Inferior parietal cortex (tissue), 1 donor: ENCODE data around the gene TSHZ2.

Experiments used
- DNase-seq: peaks from one replicate; pipeline ENCODE4 v3.0.0-alpha.2; 2016; ENCODE audit errors: extremely low spot score

TSHZ2 gene

DNA sequence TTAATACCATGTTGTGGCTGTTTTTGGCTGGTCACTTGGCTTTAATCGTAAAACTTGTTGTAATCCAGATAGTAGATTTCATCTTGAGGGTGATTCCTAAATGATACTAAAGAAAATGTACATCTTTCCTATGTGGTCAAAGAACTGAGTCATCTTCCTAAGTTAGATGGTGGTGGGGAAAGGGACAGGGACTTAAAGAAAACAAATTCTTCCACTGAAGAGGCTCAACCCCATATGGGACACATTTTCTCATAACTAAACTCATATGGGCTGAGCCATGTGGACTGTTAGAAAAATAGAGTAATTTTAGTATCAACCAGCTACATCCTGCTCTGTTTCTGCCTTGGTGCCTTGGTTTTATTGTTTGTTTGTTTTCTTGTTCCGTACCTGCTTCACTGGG, 155.8 kb downstream of the TSHZ2 start:
- no peak for DNase-seq

- DNase-seq, result no peak
These were observed 157.4 kb downstream of the TSHZ2 start for GRCh38 chr20:53129563-53129962.

GRCh38 chr20:53130795-53131194, 158.6 kb downstream of the TSHZ2 start:
- DNase-seq, result no peak

- no peak for DNase-seq
These were observed 161.0 kb downstream of the TSHZ2 start for GRCh38 chr20:53133125-53133524.

GRCh38 chr20:53133628-53134027, 161.5 kb downstream of the TSHZ2 start:
- DNase-seq, result no peak

- no peak for DNase-seq
These were observed 164.3 kb downstream of the TSHZ2 start for GRCh38 chr20:53136473-53136872.

DNA sequence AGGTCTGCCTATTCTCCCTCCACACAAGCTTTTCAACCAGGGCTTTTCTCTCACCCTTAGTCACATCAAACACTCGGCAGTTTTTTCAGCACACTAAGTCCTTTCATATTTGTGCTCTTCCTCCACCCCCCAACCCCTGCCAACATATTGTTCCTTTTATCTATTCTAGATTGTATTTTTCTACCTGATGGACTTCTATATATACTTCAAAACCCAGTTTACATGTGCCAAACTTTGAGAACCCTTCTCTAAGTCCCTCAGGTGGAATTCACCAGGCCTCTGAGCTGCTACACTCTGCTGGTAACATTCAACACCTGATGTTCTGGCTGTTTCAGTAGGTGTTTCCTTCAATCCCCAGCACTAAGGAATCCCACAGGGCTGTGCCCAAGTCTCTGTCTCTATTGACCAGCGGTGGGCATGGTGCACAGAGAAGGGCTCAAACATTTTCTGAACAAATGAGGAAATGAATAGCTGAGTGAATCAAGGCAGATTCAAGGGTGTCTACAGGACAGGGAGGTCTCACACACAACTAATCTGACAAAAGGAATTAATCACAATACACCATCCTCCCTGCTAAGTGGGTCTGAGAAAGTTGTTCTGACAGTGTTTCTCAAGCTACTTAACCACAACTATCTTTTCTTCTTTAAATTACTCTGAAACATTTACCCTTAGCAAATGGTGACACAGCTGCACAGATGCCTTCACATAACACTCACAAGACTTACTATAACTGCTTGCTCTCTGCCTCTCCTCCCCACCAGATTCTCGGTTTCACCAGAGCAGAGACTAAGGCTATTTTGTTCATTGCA, 166.5 kb downstream of the TSHZ2 start:
- DNase-seq, result no peak

GRCh38 chr20:53141201-53142050, 169.3 kb downstream of the TSHZ2 start:
- DNase-seq, result no peak

DNA sequence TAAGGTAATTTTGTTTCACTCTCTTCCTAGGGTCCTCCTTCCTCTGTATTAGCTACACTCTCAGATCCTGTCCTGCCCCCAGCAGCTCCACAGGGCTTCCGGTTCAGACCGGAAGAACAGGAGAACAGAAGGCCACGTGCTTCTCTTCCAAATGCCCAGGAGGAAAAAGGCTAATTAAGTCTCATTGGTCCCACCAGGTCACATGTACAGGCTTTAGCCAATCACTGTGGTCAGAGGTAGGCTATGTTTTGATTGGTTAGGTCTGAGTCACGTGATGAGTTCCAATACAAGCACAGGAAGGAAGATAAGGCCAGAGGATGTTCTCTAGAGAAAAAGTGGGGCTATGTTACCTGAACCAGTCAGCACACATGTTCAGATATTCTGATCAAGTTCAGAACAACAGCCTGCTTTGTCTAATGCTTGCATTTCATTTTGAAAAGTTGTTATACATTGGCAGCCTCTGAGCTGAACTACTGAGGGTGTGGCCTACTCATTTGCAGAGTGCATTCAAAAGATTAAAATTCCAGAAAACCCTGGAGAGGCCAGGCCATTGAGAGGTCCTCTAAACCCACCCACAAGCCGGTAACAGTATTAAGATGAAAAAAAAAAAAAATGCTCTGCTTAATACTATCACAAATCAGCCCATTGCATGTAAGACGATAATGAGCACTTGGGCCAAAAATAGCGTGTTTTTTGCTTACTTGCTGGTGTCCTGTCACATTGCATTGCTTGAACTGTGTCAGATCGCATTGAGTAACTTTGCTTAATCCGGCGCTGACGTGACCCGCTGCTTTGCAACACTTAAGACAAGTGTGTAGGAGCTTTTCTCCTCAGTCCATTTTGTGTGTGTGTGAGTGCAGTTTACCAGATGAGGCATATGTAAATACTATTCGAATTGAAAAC, 170.3 kb downstream of the TSHZ2 start:
- no peak for DNase-seq

DNA sequence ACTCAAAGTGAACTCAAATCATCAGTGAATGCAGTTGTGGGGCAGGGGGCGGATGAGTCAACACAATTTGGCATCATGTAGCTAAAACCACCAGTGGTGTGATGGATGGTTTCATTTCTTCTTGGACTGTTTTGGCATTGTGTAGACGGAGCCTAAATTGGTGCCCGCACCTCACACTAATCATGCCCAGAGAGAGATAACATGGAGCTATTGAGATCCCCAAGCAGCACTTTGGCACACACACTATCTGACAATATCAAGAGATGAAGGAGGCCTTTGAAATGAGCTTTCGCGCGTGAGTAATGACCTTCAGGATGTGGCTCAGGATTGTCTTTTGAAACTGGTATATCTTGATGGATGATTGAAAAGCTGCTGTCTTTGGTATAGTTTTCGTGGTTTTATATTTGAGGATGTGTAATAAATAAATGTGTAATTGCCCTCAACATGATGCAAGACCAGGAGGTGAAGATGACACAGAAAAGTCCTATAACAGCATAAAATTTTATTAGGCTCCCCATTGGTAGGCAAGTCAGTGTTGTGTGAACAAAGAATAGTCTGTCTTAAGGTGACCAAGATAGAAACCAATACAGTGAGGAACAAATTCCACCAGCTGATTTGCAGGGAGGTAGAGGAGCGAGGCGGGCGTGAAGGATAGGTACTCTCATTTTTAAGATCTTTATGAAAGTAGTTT, 174.2 kb downstream of the TSHZ2 start:
- no peak for DNase-seq

DNA sequence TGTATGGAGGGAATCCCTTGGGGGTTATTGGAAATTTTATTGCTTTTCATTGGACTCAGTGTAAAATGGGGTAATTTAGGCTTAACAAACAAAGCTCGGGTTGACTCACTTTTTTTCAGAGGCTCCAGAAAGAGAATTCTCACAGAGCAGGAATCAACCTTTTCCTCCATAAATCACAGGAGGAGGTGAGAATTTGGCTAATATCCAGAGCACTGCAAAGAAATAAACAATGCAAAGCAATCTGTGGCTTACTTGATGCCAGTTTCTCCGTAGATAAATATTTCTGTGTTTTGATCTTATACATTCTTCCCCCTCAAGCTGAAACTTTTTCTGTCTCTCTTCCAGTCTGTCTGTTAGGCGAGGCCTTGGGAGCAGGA, 176.6 kb downstream of the TSHZ2 start:
- DNase-seq, result no peak

DNA sequence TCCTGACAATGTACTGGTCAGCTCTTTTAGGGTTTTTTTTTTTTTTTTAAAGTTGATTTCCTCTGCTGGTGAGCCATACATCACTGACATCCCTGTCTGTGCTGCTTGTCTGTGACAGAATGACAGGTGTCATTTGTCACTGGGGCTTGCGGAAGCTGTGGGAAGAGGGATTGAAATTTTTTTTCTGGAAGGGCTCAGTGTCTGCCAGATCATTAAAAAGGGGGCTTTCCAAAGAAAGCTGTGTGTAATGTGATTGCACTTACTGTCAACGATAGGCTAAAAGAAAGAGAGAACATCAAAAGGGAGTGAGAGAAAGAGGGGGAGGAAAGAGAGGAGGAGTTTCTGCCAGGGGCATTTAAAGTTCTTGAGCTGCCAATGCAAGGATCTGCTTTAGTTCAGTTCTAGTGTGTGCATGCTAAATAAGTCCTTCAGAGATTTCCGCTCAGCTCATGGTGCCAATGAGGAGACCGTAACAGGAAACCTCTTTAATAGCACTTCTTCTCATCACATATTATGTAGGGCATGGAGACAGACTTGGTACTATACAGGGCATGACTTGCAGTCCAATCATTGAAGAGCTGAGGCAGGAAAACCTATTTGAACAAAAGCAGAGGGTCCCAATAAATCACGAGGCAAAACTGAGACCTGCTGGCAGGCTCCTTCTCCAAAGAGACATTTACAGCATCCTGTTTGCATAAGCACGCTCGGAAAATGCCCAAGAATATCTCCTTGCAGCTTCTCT, 177.2 kb downstream of the TSHZ2 start:
- no peak for DNase-seq

DNA sequence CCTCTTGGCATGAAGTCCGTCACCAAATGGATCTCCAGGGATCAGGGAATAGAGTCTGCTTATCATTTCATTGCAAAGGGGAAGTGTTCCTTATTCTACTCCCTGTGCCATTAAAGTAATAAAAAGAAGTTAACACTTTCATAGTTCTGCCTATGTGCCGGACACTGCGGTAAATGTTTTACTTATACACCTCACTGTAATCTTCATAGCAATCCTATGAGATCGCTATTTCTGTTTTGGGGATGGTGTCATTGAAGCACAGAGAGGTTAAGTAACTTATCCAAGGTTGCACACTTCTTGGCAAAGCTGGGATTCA, 177.7 kb downstream of the TSHZ2 start:
- no peak for DNase-seq

- no peak for DNase-seq
These were observed 178.4 kb downstream of the TSHZ2 start for GRCh38 chr20:53150532-53150931.

DNA sequence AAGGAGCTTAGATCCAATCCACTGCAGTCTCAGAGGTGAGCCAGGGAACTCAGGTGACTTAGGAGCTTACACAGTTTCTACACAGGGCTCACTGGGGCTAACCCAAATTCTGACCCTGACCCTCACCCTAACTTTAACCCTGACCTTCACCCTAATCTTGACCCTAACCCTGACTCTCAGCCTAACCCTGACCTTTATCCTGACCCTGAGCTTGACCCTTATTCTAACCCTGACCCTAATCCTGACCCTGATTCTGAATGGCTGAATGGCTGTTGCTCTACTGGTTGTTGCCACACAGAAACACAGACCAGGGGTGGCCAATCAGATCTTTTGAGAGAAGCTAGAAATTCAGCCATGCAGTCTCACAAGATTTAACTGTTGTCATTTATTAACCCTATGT, 180.1 kb downstream of the TSHZ2 start:
- DNase-seq, result no peak

GRCh38 chr20:53154540-53154939, 182.4 kb downstream of the TSHZ2 start:
- no peak for DNase-seq

GRCh38 chr20:53157443-53158408, 185.6 kb downstream of the TSHZ2 start:
- no peak for DNase-seq

DNA sequence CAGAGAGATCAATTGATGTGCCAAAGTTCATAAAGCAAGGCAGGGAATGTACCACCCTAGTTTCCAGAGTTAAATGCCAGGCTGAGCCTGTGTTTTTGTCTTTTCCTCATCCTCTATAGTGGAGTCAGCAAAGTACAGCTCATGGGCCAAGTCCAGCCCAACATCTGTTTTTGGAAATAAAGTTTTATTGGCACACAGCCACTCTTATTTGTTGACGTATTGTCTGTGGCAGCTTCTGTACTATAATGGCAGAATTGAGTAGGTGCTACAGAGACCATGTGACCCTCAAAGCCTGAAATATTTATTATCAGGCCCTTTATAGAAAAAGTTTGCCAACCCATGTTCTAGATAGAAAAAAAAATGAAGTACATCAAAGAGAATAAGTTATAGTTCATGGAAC, 187.0 kb downstream of the TSHZ2 start:
- DNase-seq, result no peak

DNA sequence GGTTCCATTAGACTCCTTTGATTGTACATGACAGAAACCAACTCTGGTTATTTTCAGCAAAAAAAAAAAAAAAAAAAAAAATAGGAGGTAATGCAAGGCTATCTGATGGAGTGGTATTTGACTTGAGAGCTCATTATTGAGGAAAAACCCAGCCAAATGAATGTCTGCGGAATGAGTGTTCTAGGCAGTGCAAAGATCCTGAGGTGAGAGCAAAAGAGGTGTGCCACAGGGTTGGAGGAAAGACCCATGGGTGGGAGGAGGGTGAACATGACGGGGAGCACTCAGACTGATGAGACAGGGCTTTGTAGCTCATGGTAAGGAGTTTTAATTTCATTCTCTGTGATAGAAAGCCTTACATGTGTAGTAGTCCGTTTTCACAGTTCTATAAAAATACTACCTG, 188.9 kb downstream of the TSHZ2 start:
- no peak for DNase-seq

DNA sequence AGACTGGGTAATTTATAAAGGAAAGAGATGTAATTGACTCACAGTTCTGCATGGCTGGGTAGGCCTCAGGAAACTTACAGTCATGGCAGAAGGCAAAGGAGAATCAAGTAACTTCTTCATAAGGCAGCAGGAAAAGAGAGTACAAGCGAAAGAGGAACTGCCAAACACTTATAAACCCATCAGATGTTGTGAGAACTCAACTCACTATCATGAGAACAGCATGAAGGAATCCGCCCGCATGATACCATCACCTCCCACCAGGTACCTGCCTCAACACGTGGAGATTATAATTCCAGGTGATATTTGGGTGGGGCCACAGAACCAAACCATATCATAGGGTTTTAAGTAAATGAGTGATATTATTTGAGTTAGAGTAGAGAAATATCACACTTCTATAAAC, 189.3 kb downstream of the TSHZ2 start:
- DNase-seq, result no peak
